HEK293 (cell line): ENCODE measurements around the gene ZNF563.
A peak's percentile ranks its signal among the peaks of the same experiment; 100 is the strongest.

Experiments
- GLI4 ChIP-seq: fragments of 450-650 bp; formaldehyde crosslinking; IDR thresholded peaks from 2 replicates; pipeline ENCODE4 v1.5.1; 2016; ENCODE audit warnings: missing biosample characterization, missing genetic modification characterization
- GLIS1 ChIP-seq: fragments of 450-650 bp; formaldehyde crosslinking; IDR thresholded peaks from 2 replicates; pipeline ENCODE4 v1.5.1; 2016; ENCODE audit warnings: missing biosample characterization, missing genetic modification characterization
- KLF7 ChIP-seq: fragments of 450-650 bp; formaldehyde crosslinking; IDR thresholded peaks from 2 replicates; pipeline ENCODE4 v1.5.1; 2016; ENCODE audit warnings: missing biosample characterization, missing genetic modification characterization, borderline replicate concordance
- PBX3 ChIP-seq: sonication (generic); formaldehyde crosslinking; IDR thresholded peaks from 2 replicates; pipeline ENCODE4 v1.8.1; 2022; ENCODE audit warnings: mild to moderate bottlenecking, moderate library complexity, missing genetic modification reagents
- SETDB1 ChIP-seq: IDR thresholded peaks from one replicate; pipeline ENCODE4 v1.6.1; 2017; ENCODE audit warnings: mild to moderate bottlenecking, low read length, moderate library complexity, mixed read lengths; ENCODE audit not compliant: insufficient read length
- SP3 ChIP-seq: fragments of 450-650 bp; formaldehyde crosslinking; IDR thresholded peaks from 2 replicates; pipeline ENCODE4 v1.5.1; 2016; ENCODE audit warnings: missing biosample characterization, missing genetic modification characterization
- ZBTB10 ChIP-seq: fragments of 450-650 bp; formaldehyde crosslinking; IDR thresholded peaks from 2 replicates; pipeline ENCODE4 v1.5.1; 2016; ENCODE audit warnings: missing biosample characterization, missing genetic modification characterization
- ZNF132 ChIP-seq: fragments of 450-650 bp; formaldehyde crosslinking; IDR thresholded peaks from 2 replicates; pipeline ENCODE4 v1.5.1; 2017; ENCODE audit warnings: missing biosample characterization, missing genetic modification characterization, borderline replicate concordance
- ZNF157 ChIP-seq: fragments of 450-650 bp; formaldehyde crosslinking; IDR thresholded peaks from 2 replicates; pipeline ENCODE4 v1.5.1; 2016; ENCODE audit warnings: missing biosample characterization, missing genetic modification characterization
- ZNF16 ChIP-seq: fragments of 450-650 bp; formaldehyde crosslinking; IDR thresholded peaks from 2 replicates; pipeline ENCODE4 v1.5.1; 2016; ENCODE audit warnings: low read depth, missing biosample characterization, missing genetic modification characterization
- ZNF169 ChIP-seq: fragments of 450-650 bp; formaldehyde crosslinking; IDR thresholded peaks from 2 replicates; pipeline ENCODE4 v1.5.1; 2016; ENCODE audit warnings: missing biosample characterization, missing genetic modification characterization
- ZNF19 ChIP-seq: fragments of 450-650 bp; formaldehyde crosslinking; IDR thresholded peaks from 2 replicates; pipeline ENCODE4; 2016; ENCODE audit warnings: missing biosample characterization, missing genetic modification characterization, low read depth
- ZNF2 ChIP-seq: fragments of 450-650 bp; formaldehyde crosslinking; IDR thresholded peaks from 2 replicates; pipeline ENCODE4 v1.5.1; 2016; ENCODE audit warnings: missing biosample characterization, missing genetic modification characterization
- ZNF211 ChIP-seq: fragments of 450-650 bp; formaldehyde crosslinking; IDR thresholded peaks from 2 replicates; pipeline ENCODE4 v1.5.1; 2016; ENCODE audit warnings: low read depth, missing biosample characterization, missing genetic modification characterization
- ZNF266 ChIP-seq: fragments of 450-650 bp; formaldehyde crosslinking; IDR thresholded peaks from 2 replicates; pipeline ENCODE4 v1.5.1; 2016; ENCODE audit warnings: missing biosample characterization, missing genetic modification characterization, low read depth
- ZNF394 ChIP-seq: fragments of 450-650 bp; formaldehyde crosslinking; IDR thresholded peaks from 2 replicates; pipeline ENCODE4 v1.5.1; 2016; ENCODE audit warnings: missing biosample characterization, missing genetic modification characterization, mild to moderate bottlenecking, moderate library complexity, borderline replicate concordance
- ZNF416 ChIP-seq: fragments of 450-650 bp; formaldehyde crosslinking; IDR thresholded peaks from 2 replicates; pipeline ENCODE4 v1.5.1; 2016; ENCODE audit warnings: missing biosample characterization, missing genetic modification characterization
- ZNF433 ChIP-seq: fragments of 450-650 bp; formaldehyde crosslinking; IDR thresholded peaks from 2 replicates; pipeline ENCODE4 v1.5.1; 2016; ENCODE audit warnings: missing biosample characterization, missing genetic modification characterization, low read depth
- ZNF510 ChIP-seq: fragments of 450-650 bp; formaldehyde crosslinking; IDR thresholded peaks from 2 replicates; pipeline ENCODE4 v1.5.1; 2018; ENCODE audit warnings: mild to moderate bottlenecking, missing genetic modification characterization, missing biosample characterization; ENCODE audit not compliant: insufficient replicate concordance
- ZNF560 ChIP-seq: fragments of 450-650 bp; formaldehyde crosslinking; IDR thresholded peaks from 2 replicates; pipeline ENCODE4 v1.5.1; 2017; ENCODE audit warnings: missing biosample characterization, missing genetic modification characterization, borderline replicate concordance
- ZNF580 ChIP-seq: fragments of 450-650 bp; formaldehyde crosslinking; IDR thresholded peaks from 2 replicates; pipeline ENCODE4 v1.5.1; 2016; ENCODE audit warnings: missing biosample characterization, missing genetic modification characterization
- ZNF624 ChIP-seq: fragments of 450-650 bp; formaldehyde crosslinking; IDR thresholded peaks from 2 replicates; pipeline ENCODE4 v1.5.1; 2017; ENCODE audit warnings: missing biosample characterization, missing genetic modification characterization
- ZNF658 ChIP-seq: fragments of 450-650 bp; formaldehyde crosslinking; IDR thresholded peaks from 2 replicates; pipeline ENCODE4; 2016; ENCODE audit warnings: missing biosample characterization, missing genetic modification characterization
- ZNF677 ChIP-seq: fragments of 450-650 bp; IDR thresholded peaks from 2 replicates; pipeline ENCODE4 v1.5.0; 2018; ENCODE audit warnings: missing biosample characterization, mild to moderate bottlenecking, missing genetic modification characterization, moderate library complexity
- ZNF776 ChIP-seq: fragments of 450-650 bp; formaldehyde crosslinking; IDR thresholded peaks from 2 replicates; pipeline ENCODE4 v1.5.0; 2017; ENCODE audit warnings: missing biosample characterization, missing genetic modification characterization, borderline replicate concordance
- ZSCAN23 ChIP-seq: fragments of 450-650 bp; formaldehyde crosslinking; IDR thresholded peaks from 2 replicates; pipeline ENCODE4 v1.5.1; 2016; ENCODE audit warnings: missing biosample characterization, missing genetic modification characterization
- TF ChIP-seq, protein P1 (sequence below): fragments of 450-650 bp; formaldehyde crosslinking; IDR thresholded peaks from 2 replicates; pipeline ENCODE4 v1.5.1; 2016; ENCODE audit warnings: missing biosample characterization, missing genetic modification characterization, borderline replicate concordance
- TF ChIP-seq, protein P2 (sequence below): fragments of 450-650 bp; IDR thresholded peaks from 2 replicates; pipeline ENCODE4 v1.5.1; 2018; ENCODE audit warnings: missing biosample characterization, missing genetic modification characterization
- TF ChIP-seq, protein P3 (sequence below): fragments of 450-650 bp; formaldehyde crosslinking; IDR thresholded peaks from 2 replicates; pipeline ENCODE4 v1.5.1; 2017; ENCODE audit warnings: missing biosample characterization, missing genetic modification characterization

ZNF563 gene

DNA sequence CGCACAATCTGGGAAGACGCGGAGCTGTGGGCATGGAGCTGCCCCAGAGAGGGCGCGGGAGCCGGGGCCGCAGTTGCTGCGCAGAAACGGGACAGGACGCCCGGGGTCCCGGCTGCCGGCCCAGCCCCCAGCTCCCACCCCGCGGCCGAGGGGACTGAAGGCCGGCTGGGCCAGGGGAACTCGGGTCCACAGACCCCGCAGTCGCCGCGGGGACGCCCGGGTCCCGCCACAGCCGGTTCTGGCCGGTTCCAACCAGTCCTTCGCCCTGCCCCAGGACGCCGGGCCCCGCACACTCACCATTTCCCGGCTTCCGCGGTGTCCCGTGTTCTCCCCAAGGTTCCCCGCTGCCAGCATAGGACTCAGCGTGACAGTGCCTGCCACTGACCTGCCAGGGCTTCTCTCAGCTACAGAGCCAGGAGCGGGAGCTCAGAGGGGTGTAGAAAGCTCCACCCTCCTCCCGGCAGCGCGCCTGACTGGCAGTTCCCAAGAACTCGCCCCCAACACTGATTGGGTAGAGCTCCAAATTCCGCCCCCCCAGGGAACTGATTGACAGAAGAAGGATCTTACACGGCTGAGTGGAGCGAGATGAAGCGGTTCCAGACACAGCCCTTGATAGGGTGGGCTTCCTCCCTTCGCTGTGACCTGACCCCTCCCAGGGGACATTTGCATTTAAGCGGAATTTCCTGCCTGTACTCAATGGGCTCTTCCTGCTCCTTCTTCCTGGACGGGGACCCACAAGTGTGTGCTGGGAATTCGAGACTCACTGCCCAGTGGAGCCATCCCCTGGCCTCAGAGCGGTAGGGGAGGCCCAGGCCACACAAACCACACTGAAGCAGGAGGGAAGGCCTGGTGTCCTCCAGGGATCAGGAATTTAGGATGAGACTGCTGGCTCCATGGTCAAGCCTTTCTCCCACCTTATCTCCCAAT is 32.1 kb upstream of the ZNF563 start, which contains the start of gene ZNF442 (continued):
- no peak for TF ChIP-seq PBX3 (CRISPR knock-in tag)
- TF ChIP-seq ZNF560 (tag by site-specific recombination), result no peak
- TF ChIP-seq ZNF433 (tag by site-specific recombination), result no peak
- TF ChIP-seq ZBTB10 (tag by site-specific recombination), result no peak
- TF ChIP-seq, protein P1, sequence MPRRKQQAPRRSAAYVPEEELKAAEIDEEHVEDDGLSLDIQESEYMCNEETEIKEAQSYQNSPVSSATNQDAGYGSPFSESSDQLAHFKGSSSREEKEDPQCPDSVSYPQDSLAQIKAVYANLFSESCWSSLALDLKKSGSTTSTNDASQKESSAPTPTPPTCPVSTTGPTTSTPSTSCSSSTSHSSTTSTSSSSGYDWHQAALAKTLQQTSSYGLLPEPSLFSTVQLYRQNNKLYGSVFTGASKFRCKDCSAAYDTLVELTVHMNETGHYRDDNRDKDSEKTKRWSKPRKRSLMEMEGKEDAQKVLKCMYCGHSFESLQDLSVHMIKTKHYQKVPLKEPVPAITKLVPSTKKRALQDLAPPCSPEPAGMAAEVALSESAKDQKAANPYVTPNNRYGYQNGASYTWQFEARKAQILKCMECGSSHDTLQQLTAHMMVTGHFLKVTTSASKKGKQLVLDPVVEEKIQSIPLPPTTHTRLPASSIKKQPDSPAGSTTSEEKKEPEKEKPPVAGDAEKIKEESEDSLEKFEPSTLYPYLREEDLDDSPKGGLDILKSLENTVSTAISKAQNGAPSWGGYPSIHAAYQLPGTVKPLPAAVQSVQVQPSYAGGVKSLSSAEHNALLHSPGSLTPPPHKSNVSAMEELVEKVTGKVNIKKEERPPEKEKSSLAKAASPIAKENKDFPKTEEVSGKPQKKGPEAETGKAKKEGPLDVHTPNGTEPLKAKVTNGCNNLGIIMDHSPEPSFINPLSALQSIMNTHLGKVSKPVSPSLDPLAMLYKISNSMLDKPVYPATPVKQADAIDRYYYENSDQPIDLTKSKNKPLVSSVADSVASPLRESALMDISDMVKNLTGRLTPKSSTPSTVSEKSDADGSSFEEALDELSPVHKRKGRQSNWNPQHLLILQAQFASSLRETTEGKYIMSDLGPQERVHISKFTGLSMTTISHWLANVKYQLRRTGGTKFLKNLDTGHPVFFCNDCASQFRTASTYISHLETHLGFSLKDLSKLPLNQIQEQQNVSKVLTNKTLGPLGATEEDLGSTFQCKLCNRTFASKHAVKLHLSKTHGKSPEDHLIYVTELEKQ (tag by site-specific recombination), result no peak
- no peak for TF ChIP-seq ZNF510
- TF ChIP-seq SETDB1, result no peak
- no peak for TF ChIP-seq ZNF169
- TF ChIP-seq, protein P2, sequence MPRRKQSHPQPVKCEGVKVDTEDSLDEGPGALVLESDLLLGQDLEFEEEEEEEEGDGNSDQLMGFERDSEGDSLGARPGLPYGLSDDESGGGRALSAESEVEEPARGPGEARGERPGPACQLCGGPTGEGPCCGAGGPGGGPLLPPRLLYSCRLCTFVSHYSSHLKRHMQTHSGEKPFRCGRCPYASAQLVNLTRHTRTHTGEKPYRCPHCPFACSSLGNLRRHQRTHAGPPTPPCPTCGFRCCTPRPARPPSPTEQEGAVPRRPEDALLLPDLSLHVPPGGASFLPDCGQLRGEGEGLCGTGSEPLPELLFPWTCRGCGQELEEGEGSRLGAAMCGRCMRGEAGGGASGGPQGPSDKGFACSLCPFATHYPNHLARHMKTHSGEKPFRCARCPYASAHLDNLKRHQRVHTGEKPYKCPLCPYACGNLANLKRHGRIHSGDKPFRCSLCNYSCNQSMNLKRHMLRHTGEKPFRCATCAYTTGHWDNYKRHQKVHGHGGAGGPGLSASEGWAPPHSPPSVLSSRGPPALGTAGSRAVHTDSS (tag by site-specific recombination), result no peak
- no peak for TF ChIP-seq ZNF580 (tag by site-specific recombination)
- TF ChIP-seq ZSCAN23 (tag by site-specific recombination), result no peak
- no peak for TF ChIP-seq GLI4 (tag by site-specific recombination)
- no peak for TF ChIP-seq ZNF776 (tag by site-specific recombination)
- TF ChIP-seq KLF7, result no peak
- TF ChIP-seq ZNF16 (tag by site-specific recombination), result no peak
- no peak for TF ChIP-seq ZNF211 (tag by site-specific recombination)
- TF ChIP-seq ZNF658 (tag by site-specific recombination), result no peak
- no peak for TF ChIP-seq ZNF624 (tag by site-specific recombination)
- no peak for TF ChIP-seq GLIS1 (tag by site-specific recombination)
- no peak for TF ChIP-seq ZNF132 (tag by site-specific recombination)
- no peak for TF ChIP-seq ZNF157 (tag by site-specific recombination)
- TF ChIP-seq ZNF2 (tag by site-specific recombination), result no peak
- no peak for TF ChIP-seq ZNF19
- TF ChIP-seq ZNF394 (tag by site-specific recombination), result no peak; the same call in 1 of the 2 replicates
- TF ChIP-seq, protein P3, sequence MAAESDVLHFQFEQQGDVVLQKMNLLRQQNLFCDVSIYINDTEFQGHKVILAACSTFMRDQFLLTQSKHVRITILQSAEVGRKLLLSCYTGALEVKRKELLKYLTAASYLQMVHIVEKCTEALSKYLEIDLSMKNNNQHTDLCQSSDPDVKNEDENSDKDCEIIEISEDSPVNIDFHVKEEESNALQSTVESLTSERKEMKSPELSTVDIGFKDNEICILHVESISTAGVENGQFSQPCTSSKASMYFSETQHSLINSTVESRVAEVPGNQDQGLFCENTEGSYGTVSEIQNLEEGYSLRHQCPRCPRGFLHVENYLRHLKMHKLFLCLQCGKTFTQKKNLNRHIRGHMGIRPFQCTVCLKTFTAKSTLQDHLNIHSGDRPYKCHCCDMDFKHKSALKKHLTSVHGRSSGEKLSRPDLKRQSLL, result peak; percentile 57; the same call in 1 of the 2 replicates
- no peak for TF ChIP-seq ZNF266 (tag by site-specific recombination)
- TF ChIP-seq ZNF677 (tag by site-specific recombination), result no peak
- 0 out of 2 replicates have a peak, but pooled peaks have one; percentile 30 for TF ChIP-seq SP3
- no peak for TF ChIP-seq ZNF416 (tag by site-specific recombination)
